Thymus (tissue), 11 donors: Measurements from ENCODE around the gene DENND6B. TPM values are rescaled to one million over a fixed set of nuclear protein-coding genes. Genes with fewer than 3 reads are reported as not detected.
A peak's percentile ranks its signal among the peaks of the same experiment; 100 is the strongest.

Experiments used
- DNase-seq, 9 donors: peaks; one replicate each; pipeline ENCODE4 v3.0.0-alpha.2; 2013; ENCODE audit warnings: low spot score in 9 of 9, low read depth in 6 of 9, missing footprints in 1 of 9
- H3K27ac ChIP-seq, 2 donors: one replicate each; pipeline ENCODE4 v1.5.1; 2013; ENCODE audit warnings: control low read depth in 1 of 2, low read depth in 1 of 2, low read length in 1 of 2, mild to moderate bottlenecking in 1 of 2, moderate library complexity in 1 of 2
- H3K27me3 ChIP-seq, 2 donors: one replicate each; pipeline ENCODE4 v1.5.1; 2013; ENCODE audit warnings: low read length in 1 of 2; ENCODE audit not compliant: control insufficient read depth in 2 of 2, insufficient read depth in 1 of 2
- H3K36me3 ChIP-seq, 2 donors: one replicate each; pipeline ENCODE4 v1.5.1; 2013; ENCODE audit warnings: low read length in 1 of 2, mild to moderate bottlenecking in 1 of 2, moderate library complexity in 1 of 2; ENCODE audit not compliant: control insufficient read depth in 2 of 2, insufficient read depth in 2 of 2
- H3K4me1 ChIP-seq, 2 donors: one replicate each; pipeline ENCODE4 v1.5.1; 2013; ENCODE audit warnings: low read length in 2 of 2; ENCODE audit not compliant: control insufficient read depth in 2 of 2, insufficient read depth in 2 of 2
- H3K4me3 ChIP-seq, 2 donors: one replicate each; pipeline ENCODE4 v1.5.1; 2013; ENCODE audit warnings: low read length in 2 of 2, control low read depth in 1 of 2, mild to moderate bottlenecking in 1 of 2
- H3K9me3 ChIP-seq, 2 donors: one replicate each; pipeline ENCODE4 v1.5.1; 2013; ENCODE audit warnings: low read length in 1 of 2, mild to moderate bottlenecking in 1 of 2; ENCODE audit not compliant: control insufficient read depth in 2 of 2, insufficient read depth in 1 of 2
- whole genome bisulfite sequencing: extraction: QIAGEN DNeasy Blood & Tissue Kit; methylation state at CpG from one replicate; pipeline ENCODE4 v1.1.7; 2013; 5-methylcytosine and 5-hydroxymethylcytosine counted together
- polyA plus RNA-seq: library from polyadenylated mRNA; stranded (reverse); fragments of 200-250 nt; gene quantifications from one replicate; pipeline ENCODE4 v1.2.3, GENCODE V29; 2013
- total RNA-seq: library from RNA; stranded (reverse); fragments of 120-200 nt; gene quantifications from one replicate; pipeline ENCODE4 v1.2.4, GENCODE V29; 2013
- donor health status: healthy.

DENND6B gene
- total and polyA plus RNA-seq, 2 donors = 1.4 to 8.3 TPM

GRCh38 chr22:50296658-50297490 lies 29.9 kb downstream of the DENND6B start:
- H3K4me3 ChIP-seq = no peak overlapping the region
- H3K27me3 ChIP-seq = peaks cover 25 to 71% of the 10 kb centered on the region in 2 donors
- DNase-seq = no peak
- WGBS = 95% methylated on average over 29 of the region's 29 CpGs
- no peaks in the 10 kb centered on the region for H3K9me3 ChIP-seq
- no peaks in the 10 kb centered on the region for H3K36me3 ChIP-seq
- H3K27ac ChIP-seq = no peak overlapping the region
- peaks cover 3 to 38% of the 10 kb centered on the region in 2 donors for H3K4me1 ChIP-seq

DNA sequence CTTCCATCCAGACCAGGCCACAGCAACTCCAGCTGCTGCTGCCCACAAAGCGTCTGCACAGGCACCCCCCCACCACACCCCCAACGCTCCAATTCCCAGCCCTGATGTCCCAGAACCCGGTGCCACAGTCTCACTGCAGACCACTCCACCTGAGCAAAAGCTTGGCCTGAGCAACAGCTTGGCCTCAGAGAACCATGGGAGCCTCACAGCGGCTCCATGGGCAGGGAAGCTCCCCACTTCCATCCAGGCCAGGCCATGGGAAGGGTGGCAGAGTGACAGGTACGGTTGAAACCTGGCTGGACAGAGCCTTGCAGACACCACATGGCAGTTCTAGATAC lies 32.5 kb downstream of the DENND6B start:
- no peak for DNase-seq
- no peaks in the 10 kb centered on the region for H3K36me3 ChIP-seq
- no peak overlapping the region for H3K27ac ChIP-seq
- 54% methylated on average over 5 of the region's 5 CpGs for WGBS
- H3K4me1 ChIP-seq = peaks cover 3 to 30% of the 10 kb centered on the region in 2 donors
- H3K4me3 ChIP-seq = no peak overlapping the region
- no peaks in the 10 kb centered on the region for H3K9me3 ChIP-seq
- peaks cover 13 to 52% of the 10 kb centered on the region in 2 donors for H3K27me3 ChIP-seq

GRCh38 chr22:50293441-50294318 lies 33.1 kb downstream of the DENND6B start:
- Histone ChIP-seq H3K9me3 (no peaks in the 10 kb centered on the region), H3K27me3 (peaks cover 12 to 46% of the 10 kb centered on the region in 2 donors), H3K4me1 (peaks cover 3 to 28% of the 10 kb centered on the region in 2 donors), H3K27ac (no peak overlapping the region), H3K4me3 (peak overlapping the region in 1 of 2 donors; percentile 0), H3K36me3 (no peaks in the 10 kb centered on the region)
- WGBS = 18% methylated on average over 42 of the region's 42 CpGs
- no peak for DNase-seq

DNA sequence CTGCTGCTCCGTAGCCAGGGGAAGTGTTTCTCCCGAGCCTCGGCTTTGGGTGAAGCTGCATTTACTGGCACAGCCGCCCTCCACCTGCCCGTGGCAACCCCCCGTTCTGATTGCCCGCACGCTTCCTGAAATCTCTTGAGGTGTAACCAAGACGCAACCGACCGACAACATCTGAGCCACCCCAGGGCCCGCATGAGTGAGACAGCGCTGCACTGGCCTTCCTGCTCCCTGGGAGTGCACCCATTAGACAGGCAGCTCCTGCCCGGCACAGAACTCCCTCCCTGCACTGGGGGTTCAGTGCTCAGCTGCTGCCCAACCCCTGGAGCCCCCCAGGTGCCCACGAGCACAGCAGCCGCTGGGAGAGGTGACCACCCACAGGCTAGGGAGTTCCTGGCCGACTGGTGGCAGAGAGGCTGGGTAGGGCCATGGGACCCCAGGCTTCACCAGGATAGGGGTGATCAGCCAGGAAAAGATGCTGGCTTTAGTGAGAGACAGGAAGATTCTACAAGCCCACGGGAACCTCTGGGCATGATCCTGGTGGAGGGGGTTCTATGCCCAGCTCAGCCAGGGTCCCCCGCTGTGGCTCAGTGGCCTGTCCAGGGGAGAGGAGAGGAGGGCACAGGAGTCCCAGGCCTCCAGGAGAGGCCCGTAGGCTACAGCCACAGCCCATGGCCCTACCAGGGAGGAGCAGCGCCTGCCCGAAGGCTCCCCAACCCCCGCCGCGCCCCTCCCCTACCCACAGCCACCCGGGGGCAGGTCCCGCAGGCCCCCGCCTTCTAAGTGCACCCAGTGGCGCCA lies 34.0 kb downstream of the DENND6B start:
- Histone ChIP-seq H3K4me3 (no peak overlapping the region), H3K36me3 (no peaks in the 10 kb centered on the region), H3K27ac (no peak overlapping the region), H3K27me3 (peaks cover 12 to 38% of the 10 kb centered on the region in 2 donors), H3K9me3 (no peaks in the 10 kb centered on the region), H3K4me1 (peaks cover 3 to 28% of the 10 kb centered on the region in 2 donors)
- 14% methylated on average over 29 of the region's 29 CpGs for WGBS
- peak in 1 of 9 donors; percentile 37 for DNase-seq

- H3K27ac ChIP-seq = no peak overlapping the region
- no peak overlapping the region for H3K4me3 ChIP-seq
- WGBS = 96% methylated on average over 37 of the region's 37 CpGs
- H3K4me1 ChIP-seq = peaks cover 3 to 28% of the 10 kb centered on the region in 2 donors
- no peaks in the 10 kb centered on the region for H3K36me3 ChIP-seq
- DNase-seq = no peak
- no peaks in the 10 kb centered on the region for H3K9me3 ChIP-seq
- peaks cover 12 to 33% of the 10 kb centered on the region in 2 donors for H3K27me3 ChIP-seq
Observed at GRCh38 chr22:50289942-50290630, 36.7 kb downstream of the DENND6B start.

- peaks cover 7 to 28% of the 10 kb centered on the region in 2 donors for H3K27me3 ChIP-seq
- no peaks in the 10 kb centered on the region for H3K36me3 ChIP-seq
- no peak overlapping the region for H3K27ac ChIP-seq
- no peaks in the 10 kb centered on the region for H3K9me3 ChIP-seq
- peaks cover 3 to 25% of the 10 kb centered on the region in 2 donors for H3K4me1 ChIP-seq
- WGBS = 98% methylated on average over 57 of the region's 57 CpGs
- DNase-seq = no peak
- no peak overlapping the region for H3K4me3 ChIP-seq
Observed at GRCh38 chr22:50289151-50289941, 37.5 kb downstream of the DENND6B start.

GRCh38 chr22:50287731-50288130 lies 39.1 kb downstream of the DENND6B start:
- Histone ChIP-seq H3K27me3 (peaks cover 0 to 12% of the 10 kb centered on the region in 2 donors), H3K27ac (no peak overlapping the region), H3K9me3 (no peaks in the 10 kb centered on the region), H3K4me1 (peaks cover 3 to 11% of the 10 kb centered on the region in 2 donors), H3K4me3 (no peak overlapping the region), H3K36me3 (no peaks in the 10 kb centered on the region)
- no peak for DNase-seq
- 98% methylated on average over 31 of the region's 31 CpGs for WGBS
